ENCODE results near the gene DSCAM.

DSCAM gene

DNA sequence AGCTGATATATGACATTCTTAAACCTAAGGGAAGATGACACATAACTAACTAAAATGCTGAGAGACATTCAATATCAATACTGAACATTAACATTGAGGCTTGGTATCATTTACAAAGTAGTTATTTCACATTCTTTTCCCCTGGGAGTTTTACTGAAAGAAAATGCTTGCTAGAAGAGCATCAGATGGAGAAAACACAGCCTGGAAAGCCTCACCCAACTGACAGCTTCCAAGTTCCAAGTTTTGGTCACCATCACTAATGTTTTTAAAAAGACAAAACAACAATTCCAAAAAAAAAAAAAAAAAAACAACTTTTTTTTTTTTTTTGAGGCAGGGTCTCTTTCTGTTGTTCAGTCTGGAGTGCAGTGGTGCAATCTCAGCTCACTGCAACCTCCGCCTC, 80.6 kb downstream of the DSCAM start:
- DNase-seq: no peak

DNA sequence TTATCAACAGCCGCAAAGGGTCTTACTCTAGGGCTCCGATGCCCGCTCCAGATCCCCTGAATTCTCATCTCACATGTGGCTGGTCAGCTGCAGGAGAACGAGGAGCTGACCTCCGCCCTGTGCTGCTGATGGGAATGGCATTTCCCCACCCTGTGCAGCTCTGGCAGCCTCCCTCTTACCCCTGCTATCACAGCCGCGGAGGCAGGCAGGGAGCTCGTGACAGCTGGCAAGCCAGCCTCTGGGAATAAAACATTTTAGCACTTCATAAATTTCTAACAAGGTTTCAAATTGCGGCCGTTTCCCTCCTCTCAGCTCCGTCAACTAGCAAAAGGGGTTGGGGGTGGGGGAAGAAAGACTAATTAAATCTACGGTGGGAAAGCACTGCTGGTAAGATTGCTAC, 81.1 kb downstream of the DSCAM start:
- DNase-seq: no peak

DNA sequence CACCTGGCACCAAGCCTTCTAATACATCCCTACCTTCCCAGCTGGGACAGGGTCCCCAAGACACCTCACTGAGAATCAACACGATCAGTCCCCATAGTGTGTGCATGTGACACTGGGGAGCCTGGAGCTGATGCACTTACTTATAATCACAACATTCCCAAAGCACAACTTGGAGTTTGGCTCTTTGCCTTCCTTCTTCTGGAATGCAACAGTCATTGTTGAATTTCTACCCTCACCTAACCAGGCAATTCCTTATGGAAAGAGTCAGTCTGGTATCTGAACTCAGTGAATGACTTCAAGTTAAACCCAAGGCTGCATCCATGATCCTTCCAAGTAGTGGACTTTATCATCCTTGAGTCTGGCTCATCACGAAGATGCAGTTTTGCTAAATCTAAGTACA, 86.1 kb downstream of the DSCAM start:
- DNase-seq: no peak

DNA sequence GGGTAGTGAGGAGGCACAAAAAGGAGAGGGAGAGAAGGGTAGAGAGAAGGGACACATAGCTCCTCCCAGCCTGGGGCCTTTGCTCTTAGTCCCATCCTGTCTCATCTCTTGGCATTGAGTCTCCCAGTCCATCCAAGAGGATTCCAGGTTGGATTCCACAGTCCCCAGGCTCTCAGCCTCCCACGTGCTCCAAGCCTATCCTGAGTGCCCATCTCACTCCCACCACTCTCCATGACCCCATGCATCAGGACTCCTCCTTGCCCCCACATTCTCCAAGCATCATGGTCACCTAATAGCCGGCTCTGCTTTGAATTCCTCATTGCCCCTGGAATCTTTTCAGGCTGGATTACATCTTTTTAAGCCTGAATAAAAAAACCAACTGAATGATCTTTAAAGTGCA, 87.9 kb downstream of the DSCAM start:
- no peak for DNase-seq

DNA sequence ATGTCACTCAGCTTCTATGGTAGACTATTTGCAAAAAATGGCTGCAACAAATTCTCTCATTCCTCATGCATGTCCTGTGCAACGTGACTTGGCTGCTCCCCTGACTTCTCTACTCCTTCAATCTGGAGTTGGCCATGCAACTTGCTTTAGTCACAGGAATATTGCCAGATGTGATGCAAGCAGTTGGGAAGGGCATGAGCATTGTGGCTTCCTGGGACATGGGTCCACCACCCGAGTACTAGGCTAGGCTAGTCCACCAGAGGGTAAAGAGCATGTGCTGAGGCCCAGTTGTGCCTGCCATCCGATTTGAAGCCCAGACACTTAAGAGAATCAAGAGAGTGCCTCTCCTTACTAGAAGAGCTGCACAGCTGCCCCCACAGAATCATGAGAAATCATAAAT, 89.6 kb downstream of the DSCAM start:
- DNase-seq: no peak

DNA sequence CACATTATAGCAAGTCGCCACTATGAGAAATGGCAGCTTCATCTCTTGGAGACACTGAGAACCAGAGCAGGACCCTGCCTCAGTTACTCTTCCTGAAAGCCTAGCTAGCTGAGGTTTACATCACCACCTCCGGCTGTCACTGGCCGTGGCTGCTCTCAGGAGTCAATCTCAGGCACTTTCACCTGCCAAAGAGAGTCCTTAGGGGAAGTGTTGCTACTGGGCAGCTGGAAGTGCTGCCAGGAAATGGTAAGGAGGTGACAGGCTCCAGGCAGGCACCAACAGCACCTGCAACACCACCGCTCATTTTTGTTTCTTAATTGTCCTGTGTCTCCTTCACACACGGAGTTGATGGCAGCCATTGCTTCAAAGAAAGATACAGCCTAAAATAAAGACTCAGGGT, 92.5 kb downstream of the DSCAM start:
- DNase-seq: no peak

DNA sequence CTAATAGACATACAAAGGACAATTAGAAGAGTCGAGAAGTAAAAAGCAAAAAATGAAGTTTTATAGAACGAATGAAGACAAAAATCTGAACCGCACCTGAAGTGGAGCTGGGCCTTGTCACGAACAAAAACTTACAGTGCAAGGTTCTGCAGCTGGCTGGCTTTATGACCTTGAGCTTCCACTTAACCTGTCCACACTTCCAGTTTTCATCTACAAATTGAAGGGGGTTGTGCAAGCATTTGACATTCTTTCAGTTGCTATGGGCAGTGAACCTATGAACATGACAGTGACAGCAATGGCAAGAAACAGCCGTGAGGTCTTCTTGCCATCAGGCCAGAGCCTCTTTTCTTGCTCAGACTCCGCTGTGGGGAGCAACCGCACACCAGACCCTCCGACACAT, 93.2 kb downstream of the DSCAM start:
- DNase-seq: no peak

DNA sequence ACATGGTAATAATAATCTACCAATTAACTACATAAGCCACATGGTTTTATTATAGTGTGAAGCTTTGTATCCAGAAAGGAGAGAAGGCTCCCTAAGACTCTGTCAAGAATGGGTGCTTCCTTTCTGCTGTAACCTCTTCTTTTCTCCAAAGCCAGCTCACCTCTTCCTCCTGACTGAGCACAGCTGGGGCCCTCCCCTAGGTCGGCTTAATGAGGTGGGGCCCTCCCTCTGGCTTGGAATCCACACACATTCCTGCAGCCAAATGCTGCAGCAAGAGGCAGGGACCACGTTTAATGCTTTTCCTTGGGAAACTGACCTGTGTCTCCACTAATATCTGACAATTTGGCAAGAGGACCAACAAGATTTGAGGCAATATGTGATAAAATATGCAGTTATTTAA, 94.8 kb downstream of the DSCAM start:
- DNase-seq: no peak

DNA sequence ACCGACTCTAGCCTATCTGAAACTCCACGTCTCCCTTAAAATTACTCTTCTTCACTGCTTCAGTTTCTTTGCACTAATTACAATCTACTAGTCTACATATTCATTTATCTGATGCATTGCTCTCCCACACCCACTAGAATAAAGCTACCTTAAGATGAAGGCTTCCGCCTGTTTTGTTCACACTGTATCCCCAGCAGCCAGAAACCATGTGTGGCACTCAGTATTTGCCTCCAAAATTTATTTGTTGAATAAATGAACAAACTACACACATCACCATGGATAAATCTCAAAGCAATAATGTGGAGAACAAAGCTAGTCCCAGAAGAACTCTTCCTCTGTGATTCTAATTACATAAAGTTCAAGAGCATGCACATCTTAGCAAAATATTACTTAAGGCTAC, 95.7 kb downstream of the DSCAM start:
- DNase-seq: no peak

DNA sequence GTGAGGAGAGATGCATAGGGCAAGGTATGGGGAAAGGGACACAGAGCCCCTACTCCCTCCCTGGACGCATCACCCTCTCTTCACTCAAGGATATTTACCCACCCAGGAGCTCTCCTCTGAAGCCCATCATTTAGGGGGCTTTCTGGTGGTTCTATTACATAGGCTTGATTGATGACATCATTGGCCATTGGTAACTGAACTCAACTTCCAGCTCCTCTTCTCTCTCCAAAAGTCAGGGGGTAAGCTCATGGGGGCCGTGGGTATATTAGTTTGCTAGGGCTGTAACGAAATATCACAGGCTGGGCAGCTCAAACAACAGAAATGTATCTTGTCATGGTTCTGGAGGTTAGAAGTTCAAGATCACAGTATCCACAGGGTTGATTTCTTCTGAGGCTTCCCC, 110.8 kb downstream of the DSCAM start:
- no peak for DNase-seq

DNA sequence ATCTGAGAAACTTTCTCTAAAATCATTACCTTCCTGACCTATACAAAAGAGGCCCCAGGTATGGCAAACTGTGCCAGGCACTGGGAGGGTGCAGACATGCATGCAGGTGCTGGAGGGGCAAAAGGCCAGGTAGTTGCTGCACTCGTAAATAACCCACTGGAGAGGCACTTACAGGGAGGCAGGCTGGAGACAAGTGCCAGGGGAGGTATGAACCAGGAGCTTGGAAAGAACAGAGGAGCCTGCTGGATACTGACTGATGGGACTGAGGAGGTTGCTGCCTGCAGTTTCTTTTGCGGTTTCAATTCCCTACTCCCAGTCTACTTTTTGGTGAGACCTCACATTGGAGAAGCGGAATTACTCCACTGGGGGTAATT, 113.9 kb downstream of the DSCAM start:
- DNase-seq: no peak

DNA sequence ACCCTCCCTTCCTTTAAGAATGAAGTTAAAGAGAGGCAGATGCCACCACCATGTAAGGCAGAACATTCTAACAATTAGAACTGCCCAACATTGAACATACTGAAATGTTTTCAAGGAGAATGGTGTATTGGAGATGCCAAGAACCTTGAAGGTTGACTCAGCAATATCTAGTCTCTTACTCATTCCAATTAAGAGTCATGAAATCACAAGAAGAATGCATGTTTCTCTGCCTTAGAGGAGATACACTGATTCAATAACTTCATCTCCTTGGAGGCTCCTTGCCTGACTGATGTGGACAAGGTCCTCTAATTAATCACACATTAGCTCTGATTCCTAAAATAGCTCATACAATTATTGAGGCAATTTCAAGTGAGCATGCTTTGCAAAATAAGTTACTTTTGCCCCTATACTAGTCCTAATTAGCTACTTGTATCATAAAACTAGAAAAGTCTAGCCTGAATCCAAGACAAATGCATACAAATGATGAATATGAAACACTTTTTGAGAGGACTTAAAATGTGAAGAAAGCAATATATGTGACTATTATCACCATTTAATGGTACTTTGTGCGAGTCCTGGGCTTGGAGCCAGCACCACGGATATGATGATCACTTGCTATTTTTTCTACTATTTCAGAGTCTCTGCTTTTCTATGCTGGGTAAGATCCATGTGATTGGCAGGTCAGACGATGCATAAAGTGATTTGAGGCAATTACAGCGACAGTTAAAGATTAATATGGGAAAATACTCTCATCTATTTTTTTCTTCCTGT, 114.5 kb downstream of the DSCAM start:
- DNase-seq: no peak

DNA sequence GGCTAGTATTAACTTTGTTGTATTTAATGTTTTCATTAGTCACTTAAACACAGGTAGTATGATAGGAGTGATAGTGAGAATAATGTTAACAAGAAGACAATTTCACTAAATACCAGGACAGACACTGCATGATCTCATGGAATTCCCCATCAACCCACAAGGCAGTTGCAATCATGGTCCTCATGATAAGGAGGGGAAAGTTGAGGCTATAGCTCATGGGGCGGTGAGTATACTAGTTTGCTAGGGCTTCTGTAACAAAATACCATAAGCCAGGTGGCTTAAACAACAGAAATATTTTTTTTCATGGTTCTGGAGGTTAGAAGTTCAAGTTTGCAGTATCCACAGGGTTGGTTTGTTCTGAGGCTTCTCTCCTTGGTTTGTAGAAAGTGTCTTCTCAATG, 115.8 kb downstream of the DSCAM start:
- DNase-seq: no peak

DNA sequence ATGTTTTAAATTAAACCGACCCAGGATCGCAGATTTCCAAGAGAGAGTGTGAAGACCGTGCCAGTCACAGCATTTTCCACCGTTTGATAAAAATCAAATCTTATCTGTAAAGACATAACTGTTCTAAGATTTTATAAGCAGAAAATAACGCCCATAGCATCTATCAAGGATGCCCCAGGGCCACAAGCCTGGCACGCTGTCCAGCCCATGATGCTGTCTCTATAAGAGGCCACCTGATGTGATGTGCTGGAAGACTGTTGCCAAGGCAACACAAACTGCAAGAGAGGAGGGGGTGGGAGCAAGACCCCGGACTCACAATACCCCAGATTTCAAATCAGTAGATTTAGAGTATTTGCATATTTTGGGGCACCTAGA, 116.5 kb downstream of the DSCAM start:
- DNase-seq: no peak

DNA sequence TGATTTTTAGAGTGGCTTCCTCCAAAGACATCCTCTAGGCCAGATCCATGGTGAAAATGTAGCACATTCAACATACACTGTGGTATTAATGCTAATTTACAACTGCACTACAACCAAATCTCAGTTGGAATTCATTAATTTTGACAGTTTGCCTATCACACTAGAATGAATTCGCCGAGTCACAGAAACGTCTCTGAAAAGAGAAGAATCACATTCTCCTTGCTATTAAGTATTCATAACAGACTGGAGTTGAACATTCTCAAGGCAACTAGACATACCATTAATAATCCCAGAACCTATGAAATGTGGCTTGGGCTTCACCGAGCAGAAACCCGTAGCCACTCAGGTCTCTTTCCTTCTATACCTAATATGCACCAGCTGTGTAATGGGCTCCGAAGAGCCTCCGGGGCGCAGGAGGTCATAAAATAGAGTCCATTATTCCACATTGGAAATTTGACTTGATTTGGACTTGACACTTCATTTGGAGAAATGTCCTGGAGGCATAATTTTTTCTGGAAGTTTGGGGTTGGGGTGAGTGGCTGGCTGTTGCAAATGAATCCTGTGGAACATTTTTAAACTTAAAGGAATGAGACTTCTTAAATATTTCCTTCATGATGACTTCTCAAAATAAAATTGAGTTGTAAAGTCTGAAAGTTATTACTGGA, 117.1 kb downstream of the DSCAM start:
- DNase-seq: no peak

DNA sequence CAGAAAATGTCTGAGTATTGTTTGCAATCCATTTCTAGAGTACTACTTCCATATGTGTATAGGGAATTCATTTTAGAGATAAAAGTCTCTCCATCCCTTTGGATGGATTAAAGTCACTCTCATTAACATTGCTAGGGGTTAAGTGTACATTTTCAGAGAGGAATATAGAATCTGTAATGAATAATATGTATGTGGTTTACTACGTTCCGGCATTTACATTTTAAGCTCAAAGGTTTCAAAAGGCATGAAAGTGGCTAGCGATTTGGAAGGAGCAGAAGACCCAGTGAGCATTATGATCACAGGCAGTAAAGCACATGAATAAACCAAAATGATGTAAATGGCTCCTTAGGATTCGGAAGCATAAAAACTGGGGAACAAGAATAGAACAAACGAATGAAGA, 123.0 kb downstream of the DSCAM start:
- DNase-seq: no peak

DNA sequence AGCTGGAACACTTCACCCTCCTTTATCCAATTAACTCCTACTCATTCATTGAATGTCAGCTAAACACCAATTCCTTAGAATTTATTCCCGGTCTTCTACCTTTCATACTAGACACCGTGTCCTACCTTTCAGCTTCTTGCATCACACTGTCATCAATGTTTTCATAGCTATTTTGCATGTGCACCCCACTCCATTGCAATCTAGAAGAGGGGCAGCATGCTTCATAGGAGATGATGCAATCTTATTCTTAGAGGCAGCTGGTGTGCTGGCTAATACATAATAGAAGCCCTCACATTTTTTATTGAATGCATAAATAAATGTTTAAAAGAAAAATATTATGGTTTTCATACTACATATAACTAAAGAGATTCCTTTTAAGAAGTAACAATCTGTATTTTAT, 123.6 kb downstream of the DSCAM start:
- DNase-seq: no peak

DNA sequence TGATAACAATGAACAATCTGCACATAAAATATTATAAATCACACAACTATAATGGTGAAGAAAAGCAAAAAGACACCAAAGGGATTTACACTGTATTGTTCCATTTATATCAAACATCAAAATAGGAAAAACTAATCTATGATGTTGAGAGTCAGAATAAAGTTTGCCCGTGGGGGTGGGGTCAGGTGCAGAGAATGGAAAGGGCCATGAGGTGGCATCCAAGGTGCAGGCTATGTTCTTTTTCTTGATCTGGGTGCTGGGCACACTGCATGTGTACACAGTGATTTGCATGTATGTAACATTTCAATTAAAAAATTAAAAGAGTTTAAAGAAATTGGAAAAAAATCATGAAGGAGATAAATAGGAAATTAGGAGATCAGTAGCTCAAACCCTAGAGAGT, 127.3 kb downstream of the DSCAM start:
- DNase-seq: no peak

DNA sequence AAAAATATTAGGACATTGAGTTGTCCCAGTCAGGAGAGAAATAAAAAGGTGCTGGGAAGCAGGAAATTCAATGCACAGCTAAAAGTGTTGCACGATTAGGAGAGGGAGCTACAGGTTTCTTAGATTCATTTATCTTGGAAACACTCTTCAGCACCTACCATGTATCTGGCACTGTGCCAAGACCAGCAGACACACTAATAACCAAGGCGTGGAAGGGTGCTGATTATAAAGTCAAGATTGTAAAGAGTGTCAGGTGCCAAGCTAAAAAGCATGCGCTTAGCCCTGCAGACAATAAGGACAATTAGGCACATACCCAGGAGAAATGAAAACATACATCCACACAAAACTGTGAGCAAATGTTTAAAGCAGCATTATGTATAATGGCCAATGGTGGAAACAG, 129.9 kb downstream of the DSCAM start:
- DNase-seq: no peak

DNA sequence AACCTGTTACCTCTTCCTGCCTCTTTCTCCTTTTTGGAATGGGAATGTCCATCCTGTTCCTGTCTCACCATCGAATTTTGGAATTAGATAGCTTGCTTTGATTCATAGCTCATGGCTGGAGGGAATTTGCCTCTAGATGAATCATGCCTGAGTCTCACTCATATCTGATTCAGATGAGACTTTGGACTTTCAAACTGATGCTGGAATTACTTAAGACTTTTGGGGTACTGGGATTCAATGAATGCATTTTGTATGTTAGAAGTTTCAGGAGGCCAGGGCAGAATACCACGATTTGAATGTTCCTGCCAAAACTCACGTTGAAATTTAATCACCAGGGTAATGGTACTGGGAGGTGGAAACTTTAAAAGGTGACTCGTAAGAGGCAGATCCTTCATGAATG, 132.4 kb downstream of the DSCAM start:
- no peak for DNase-seq

DNA sequence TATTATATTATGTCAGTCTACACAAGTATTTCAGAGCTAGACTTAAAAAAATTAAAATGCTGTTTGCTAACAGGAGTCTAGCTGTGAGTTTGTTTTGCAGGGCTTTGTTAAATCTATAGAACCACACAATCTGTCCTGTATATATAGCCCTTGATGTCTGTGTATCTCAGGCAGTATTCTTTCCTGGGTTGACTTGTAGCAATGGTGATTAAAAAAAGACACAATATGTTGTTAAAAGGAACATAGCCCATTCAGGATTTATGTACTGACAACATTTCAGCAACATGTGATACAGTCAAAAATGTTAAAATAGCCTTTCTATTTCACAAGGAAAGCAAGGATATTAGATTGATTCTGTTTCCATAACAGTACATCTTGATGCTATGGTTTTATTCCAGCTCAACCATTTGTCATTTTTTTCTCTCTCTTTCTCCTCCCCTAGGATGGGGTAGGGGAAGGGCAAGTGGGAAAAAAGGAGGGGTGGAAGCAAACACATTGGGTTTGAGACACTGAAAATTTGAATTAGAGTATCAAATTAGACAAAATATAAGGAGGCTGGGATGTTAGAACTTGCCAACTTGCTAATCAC, 139.2 kb downstream of the DSCAM start:
- no peak for DNase-seq

DNA sequence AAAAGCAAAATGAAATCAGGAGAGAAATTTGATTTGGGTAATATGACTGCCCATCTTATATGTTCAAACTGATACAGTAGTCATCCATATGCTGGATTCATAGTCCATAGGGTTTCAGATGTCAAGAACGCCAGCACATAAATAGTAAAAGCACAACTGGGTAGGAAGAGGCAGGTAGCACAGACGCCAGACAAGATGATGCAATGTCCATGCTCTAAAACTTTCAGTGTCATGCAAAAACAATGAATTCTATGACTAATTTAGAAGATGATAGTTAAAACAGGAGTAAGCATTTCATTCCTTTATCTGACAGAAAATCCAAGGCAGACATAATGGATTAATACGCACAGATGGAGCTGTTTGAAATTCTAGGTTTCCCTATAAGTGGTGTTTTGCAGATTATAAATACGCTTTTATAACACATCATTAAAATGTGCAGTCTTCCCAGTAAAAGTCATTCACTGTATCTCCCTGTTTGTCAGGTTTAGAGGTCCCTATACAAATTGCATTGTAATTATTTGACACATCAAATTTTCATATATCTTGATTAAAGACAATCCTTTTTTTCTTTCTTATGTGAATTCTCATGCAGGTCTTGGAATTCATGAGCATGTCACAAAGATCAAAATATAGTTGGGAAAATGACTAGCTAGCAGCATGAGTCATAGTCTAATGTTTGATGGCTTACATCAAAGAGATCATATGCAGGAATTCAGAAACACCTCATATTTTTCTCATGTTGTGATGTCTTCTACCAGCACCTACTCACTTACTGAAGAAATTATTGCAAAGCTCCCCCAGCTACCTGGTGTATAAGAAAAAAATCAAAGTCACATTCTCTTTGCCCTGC, 139.9 kb downstream of the DSCAM start:
- no peak for DNase-seq

DNA sequence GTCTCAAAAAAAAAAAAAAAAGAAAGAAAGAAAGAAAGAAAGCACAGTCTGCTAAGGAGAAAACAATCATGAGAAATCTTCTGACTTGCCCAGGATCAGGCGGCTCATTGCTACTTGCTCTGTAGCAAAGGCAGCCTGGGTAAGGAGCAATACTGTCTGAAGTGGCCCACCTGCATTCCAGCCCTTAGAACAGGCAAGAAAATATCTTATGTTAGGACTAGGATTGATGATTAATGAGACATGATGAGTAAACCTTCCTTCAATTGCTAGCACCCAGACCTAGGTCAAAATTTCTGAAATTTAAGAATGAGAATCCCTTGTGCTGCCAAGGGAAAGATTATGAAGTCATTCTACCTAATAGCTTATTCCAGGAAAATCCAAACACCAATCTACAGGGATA, 140.8 kb downstream of the DSCAM start:
- no peak for DNase-seq

DNA sequence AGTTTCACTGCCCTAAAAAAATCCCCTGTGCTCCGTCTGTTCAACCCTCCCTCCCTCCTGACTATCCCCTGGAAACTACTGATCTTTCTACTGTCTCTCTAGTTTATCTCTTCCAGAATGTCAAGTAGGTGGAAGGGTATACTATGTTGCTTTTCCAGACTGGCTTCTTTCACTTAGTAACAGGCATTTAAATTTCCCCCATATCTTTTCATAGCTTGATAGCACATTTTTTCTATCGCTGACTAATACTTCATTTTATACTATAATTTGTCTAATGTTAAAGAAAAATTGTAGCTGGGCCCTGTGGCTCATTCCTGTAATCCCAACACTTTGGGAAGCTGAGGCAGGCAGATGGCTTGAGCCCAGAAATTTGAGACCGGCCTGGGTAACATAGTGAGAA, 142.8 kb downstream of the DSCAM start:
- DNase-seq: no peak
